Uterus (tissue), 4 donors: ENCODE data around the gene TXNRD2. TPM values are rescaled to one million over a fixed set of nuclear protein-coding genes. Genes with fewer than 3 reads are reported as not detected.

ENCODE experiments used
- DNase-seq, 2 donors: peaks; one replicate each; pipeline ENCODE4 v3.0.0-alpha.2; 2019 to 2020
- H3K27ac ChIP-seq, 2 donors: fragments of 200-600 bp; sonication (generic); 1 replicate in 1 of 2; 2 replicates in 1 of 2; pipeline ENCODE4 v1.5.1; 2016 to 2018
- H3K27me3 ChIP-seq, 2 donors: fragments of 200-600 bp; sonication (generic); one replicate each; pipeline ENCODE4 v1.5.1; 2018 to 2019; ENCODE audit warnings: control low read depth in 1 of 2
- H3K36me3 ChIP-seq, 2 donors: fragments of 200-600 bp; sonication (generic); one replicate each; pipeline ENCODE4 v1.5.1; 2019; ENCODE audit warnings: control low read depth in 1 of 2
- H3K4me1 ChIP-seq, 2 donors: fragments of 200-600 bp; sonication (generic); one replicate each; pipeline ENCODE4 v1.5.1; 2018 to 2019; ENCODE audit warnings: control low read depth in 1 of 2
- H3K4me3 ChIP-seq, 2 donors: fragments of 200-600 bp; sonication (generic); 1 replicate in 1 of 2; 2 replicates in 1 of 2; pipeline ENCODE4 v1.5.1; 2018 to 2019; ENCODE audit warnings: mild to moderate bottlenecking in 1 of 2
- H3K9me3 ChIP-seq, 2 donors: fragments of 200-600 bp; sonication (generic); one replicate each; pipeline ENCODE4 v1.5.1; 2019; ENCODE audit warnings: control low read depth in 1 of 2
- POLR2A ChIP-seq, 2 donors: fragments of 450-650 bp; IDR thresholded peaks; one replicate each; pipeline ENCODE4 v1.6.1; 2016; ENCODE audit warnings: antibody characterized with exemption in 2 of 2, mild to moderate bottlenecking in 1 of 2, moderate library complexity in 1 of 2
- intact Hi-C: fragments of 100-400 bp; cut with DNase I; formaldehyde crosslinking; loops from one replicate; pipeline ENCODE4 v1.15.1; 2023; ENCODE audit warnings: low total_unique reads
- total RNA-seq, 4 donors: library from RNA; depleted of rRNA in 3 of 4; stranded (reverse); fragments of >200 nt in 3 of 4; gene quantifications; one replicate each; pipeline versions ENCODE4 v1.1.0 to v1.2.4, GENCODE V29; 2014 to 2023
- TF ChIP-seq, protein P1 (sequence below), 4 experiments: fragments of 200-600 bp in 2 of 4; fragments of 450-650 bp in 2 of 4; sonication (generic) in 2 of 4; IDR thresholded peaks; one replicate each; pipeline ENCODE4 v1.5.1; 2016 to 2019; ENCODE audit warnings: antibody characterized with exemption in 4 of 4, mild to moderate bottlenecking in 2 of 4, moderate library complexity in 1 of 4
- donor health status: DM: yes; HTN: yes; CAD: no.

Gene TXNRD2
- total RNA-seq, 4 donors from 2014 or later = 14.7 to 48.9 (median 25.6) TPM

DNA sequence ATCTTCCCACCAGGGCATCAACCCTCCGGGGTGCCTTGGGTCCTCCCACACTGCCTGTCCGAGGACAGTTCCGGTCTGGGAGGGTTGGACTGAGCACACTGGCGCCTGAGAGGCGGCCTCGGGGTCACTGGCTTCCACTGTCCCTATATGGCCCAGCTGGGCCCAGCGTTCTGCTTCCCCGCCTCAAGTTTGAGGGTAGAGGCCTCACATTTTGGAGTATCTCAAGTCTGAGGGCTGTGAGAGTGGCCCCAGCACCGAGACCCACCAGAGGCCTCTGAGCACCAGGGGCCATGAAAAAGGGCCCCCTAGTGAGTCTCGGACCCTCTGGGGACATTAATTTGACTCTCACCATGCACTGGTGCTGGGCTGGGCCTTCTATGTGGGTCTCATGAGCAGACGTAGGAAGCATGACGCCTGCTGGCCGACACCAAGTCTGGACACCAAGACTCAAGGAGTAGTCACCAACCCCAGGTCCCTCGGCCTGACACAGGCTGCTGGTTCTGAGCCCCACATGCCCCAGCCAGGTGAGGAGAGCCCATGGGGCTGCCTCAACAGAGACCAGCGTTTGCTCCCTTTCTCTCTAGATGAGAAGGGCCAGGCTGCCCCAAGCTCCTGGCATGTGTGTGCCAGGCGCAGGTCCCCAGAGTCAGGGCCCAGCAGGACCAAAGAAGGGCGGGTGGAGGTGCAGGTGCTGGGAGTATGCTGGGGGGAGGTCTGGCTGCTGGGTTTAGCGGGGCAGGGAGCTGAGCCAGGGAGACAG lies 47.5 kb upstream of the TXNRD2 start:
- H3K27me3 ChIP-seq = no peaks in the 10 kb centered on the region
- H3K4me1 ChIP-seq = peaks cover 0 to 17% of the 10 kb centered on the region in 2 donors
- DNase-seq = no peak
- no peak overlapping the region for H3K4me3 ChIP-seq
- no peak overlapping the region for H3K27ac ChIP-seq
- H3K9me3 ChIP-seq = no peaks in the 10 kb centered on the region
- H3K36me3 ChIP-seq = no peaks in the 10 kb centered on the region
- intact Hi-C loops = no loop called here
- TF ChIP-seq POLR2A (IDR thresholded peaks at IDR 0.05) = no peak
- TF ChIP-seq, protein P1, sequence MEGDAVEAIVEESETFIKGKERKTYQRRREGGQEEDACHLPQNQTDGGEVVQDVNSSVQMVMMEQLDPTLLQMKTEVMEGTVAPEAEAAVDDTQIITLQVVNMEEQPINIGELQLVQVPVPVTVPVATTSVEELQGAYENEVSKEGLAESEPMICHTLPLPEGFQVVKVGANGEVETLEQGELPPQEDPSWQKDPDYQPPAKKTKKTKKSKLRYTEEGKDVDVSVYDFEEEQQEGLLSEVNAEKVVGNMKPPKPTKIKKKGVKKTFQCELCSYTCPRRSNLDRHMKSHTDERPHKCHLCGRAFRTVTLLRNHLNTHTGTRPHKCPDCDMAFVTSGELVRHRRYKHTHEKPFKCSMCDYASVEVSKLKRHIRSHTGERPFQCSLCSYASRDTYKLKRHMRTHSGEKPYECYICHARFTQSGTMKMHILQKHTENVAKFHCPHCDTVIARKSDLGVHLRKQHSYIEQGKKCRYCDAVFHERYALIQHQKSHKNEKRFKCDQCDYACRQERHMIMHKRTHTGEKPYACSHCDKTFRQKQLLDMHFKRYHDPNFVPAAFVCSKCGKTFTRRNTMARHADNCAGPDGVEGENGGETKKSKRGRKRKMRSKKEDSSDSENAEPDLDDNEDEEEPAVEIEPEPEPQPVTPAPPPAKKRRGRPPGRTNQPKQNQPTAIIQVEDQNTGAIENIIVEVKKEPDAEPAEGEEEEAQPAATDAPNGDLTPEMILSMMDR (IDR thresholded peaks at IDR 0.05) = no peak

DNA sequence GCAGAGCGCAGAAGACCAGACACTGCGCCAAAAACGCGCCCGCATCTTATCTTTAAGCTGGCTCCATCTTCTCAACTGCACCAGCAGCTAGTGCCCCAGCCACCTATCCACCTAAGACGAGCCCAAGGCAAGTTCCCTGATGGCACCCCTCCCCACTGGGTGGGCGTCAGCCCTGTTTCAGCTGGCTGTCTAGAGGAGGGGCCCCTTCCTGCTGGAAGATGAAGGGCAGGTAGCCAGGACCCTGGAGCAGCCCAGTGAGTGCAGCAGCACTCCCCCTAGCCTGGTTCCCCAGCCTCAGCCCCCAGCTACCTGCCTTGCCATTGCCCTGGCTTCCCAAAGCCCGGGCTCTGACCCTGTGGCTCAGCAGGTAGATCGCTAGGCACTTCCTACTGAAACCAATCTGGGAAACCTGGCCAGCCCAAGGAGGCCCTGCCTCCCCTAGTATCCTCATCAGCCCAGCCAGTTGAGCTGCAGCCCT lies 46.8 kb upstream of the TXNRD2 start:
- H3K36me3 ChIP-seq = no peaks in the 10 kb centered on the region
- TF ChIP-seq POLR2A (IDR thresholded peaks at IDR 0.05) = no peak
- TF ChIP-seq, protein P1 (IDR thresholded peaks at IDR 0.05) = no peak
- intact Hi-C loops = no loop called here
- no peak for DNase-seq
- peaks cover 0 to 17% of the 10 kb centered on the region in 2 donors for H3K4me1 ChIP-seq
- no peaks in the 10 kb centered on the region for H3K27me3 ChIP-seq
- no peaks in the 10 kb centered on the region for H3K9me3 ChIP-seq
- H3K4me3 ChIP-seq = no peak overlapping the region
- no peak overlapping the region for H3K27ac ChIP-seq

DNA sequence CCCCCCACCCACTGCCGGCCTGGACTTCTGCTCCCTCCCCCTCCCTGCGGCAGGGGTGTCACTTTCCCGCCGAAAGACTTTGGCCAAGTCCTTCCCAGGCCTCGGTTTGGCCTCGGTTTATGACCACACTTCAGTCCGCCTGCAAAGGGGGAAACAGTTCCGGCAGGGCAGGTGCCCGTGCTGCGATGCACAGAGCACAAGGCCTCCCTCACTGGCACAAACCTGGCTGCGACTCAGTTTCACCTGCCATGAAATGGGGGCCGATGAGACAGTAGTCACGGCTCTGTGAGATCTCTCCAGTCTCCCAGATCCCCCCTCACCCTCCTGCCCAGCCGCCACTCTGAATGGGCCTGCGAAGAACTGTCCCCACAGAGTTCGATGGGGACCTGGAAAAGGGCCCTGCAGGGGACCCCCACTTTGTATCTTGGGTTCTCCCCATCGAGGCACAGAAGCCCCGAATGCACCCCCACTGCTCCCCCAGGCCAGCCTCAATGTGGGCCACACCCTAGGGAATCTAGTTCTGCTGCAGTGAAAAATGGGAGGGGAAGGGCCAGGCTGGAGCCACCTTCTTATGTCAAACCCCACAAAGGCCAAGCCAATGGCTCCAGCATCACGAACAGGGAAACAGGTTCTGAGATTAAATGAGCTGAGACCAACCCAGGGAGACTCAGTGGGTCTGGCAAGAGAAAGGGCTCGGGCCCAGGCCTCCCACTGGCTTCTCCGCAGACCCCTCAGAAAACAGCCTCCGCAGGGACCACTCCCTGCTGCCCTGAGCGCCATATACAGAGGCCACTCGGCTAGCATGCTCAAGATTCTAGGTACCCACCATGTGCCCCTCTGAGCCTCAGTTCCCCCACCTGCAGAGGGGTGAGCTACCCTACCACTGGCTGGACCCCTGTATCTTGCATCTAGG lies 46.0 kb upstream of the TXNRD2 start:
- H3K27me3 ChIP-seq = no peaks in the 10 kb centered on the region
- intact Hi-C loops = no loop called here
- peaks cover 0 to 17% of the 10 kb centered on the region in 2 donors for H3K4me1 ChIP-seq
- no peaks in the 10 kb centered on the region for H3K9me3 ChIP-seq
- TF ChIP-seq POLR2A (IDR thresholded peaks at IDR 0.05) = no peak
- TF ChIP-seq, protein P1 (IDR thresholded peaks at IDR 0.05) = no peak
- H3K4me3 ChIP-seq = peak overlapping the region in 1 of 2 donors; percentile 60
- no peaks in the 10 kb centered on the region for H3K36me3 ChIP-seq
- H3K27ac ChIP-seq = peak overlapping the region in 1 of 2 donors; percentile 87
- peak in 1 of 2 donors; percentile 53 for DNase-seq

DNA sequence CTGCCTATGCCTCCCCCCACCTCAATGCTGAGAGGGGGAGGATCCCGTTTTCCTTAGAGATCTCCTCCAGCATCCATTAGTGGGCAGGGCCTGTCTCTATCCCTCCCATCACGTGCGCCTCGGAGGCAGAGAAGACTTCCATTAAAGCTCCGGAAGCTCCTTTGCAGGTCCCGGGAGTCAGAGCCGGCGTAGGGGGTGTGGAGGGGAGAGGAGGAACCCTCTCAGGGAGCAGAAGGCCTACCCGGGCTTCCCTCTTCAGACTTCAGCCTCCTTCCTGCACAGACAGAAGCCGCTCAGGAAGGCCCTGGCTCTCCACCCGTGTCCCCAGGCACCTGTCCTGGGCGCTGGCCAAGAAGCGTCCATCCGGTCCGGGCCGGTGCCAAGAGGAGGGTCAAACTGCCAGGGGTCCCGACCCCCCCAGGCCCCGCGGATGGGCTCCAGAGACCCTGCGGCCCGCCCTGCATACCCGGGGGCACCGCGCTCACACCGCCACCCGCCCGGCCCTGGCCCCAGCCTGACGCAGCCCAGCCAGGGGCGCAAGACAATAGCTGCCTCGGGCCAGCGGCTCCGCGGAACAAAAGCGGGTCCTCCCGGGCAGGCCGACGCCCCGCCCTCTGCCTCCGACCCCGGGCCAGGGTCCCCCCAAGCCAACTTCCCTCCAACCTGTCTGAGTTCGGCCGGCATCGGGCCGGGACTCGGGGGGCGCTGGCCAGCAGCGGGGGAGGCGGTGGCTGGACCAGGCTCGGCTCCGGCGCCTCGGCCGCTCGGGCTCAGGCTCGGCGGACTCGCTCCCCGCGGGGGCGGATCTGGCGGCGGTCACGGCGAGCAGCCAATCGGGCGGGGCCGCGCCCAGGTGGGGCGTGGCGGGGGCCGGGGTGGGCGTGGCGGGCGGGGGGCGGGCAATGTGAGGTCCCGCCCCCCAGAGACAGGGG lies 45.1 kb upstream of the TXNRD2 start:
- TF ChIP-seq, protein P1 (IDR thresholded peaks at IDR 0.05) = no peak
- peak; percentile 52 to 85 for TF ChIP-seq POLR2A (IDR thresholded peaks at IDR 0.05)
- Histone ChIP-seq H3K9me3 (no peaks in the 10 kb centered on the region), H3K4me3 (peak overlapping the region; percentile 43 to 60), H3K4me1 (peaks cover 0 to 17% of the 10 kb centered on the region in 2 donors), H3K27me3 (no peaks in the 10 kb centered on the region), H3K36me3 (no peaks in the 10 kb centered on the region), H3K27ac (peak overlapping the region; percentile 67 to 87)
- intact Hi-C loops = no loop called here
- DNase-seq = peak; percentile 70 to 78
